Erythroblast (primary cell): ENCODE results near the gene MIER3.

Experiments
- DNase-seq, 2 experiments: peaks; one replicate each; lab custom pipeline; 2025; lab: John Stamatoyannopoulos, UW
- GATA1 ChIP-seq: IDR thresholded peaks from 2 replicates; pipeline ENCODE4 v1.6.1; 2011; ENCODE audit warnings: low read depth, mild to moderate bottlenecking, control low read depth, low read length, moderate library complexity
- POLR2A ChIP-seq: IDR thresholded peaks from 2 replicates; pipeline ENCODE4 v1.6.1; 2011; ENCODE audit warnings: mild to moderate bottlenecking, low read length

MIER3 gene

GRCh38 chr5:56941981-56942380 lies 9.9 kb downstream of the MIER3 start:
- no peak for TF ChIP-seq GATA1
- DNase-seq, result no peak

GRCh38 chr5:56938858-56939257 lies 13.1 kb downstream of the MIER3 start:
- DNase-seq, result no peak
- no peak for TF ChIP-seq GATA1
- no peak for TF ChIP-seq POLR2A

GRCh38 chr5:56934325-56934724 lies 17.6 kb downstream of the MIER3 start:
- DNase-seq, result no peak
- TF ChIP-seq POLR2A (no peak), GATA1 (no peak)

DNA sequence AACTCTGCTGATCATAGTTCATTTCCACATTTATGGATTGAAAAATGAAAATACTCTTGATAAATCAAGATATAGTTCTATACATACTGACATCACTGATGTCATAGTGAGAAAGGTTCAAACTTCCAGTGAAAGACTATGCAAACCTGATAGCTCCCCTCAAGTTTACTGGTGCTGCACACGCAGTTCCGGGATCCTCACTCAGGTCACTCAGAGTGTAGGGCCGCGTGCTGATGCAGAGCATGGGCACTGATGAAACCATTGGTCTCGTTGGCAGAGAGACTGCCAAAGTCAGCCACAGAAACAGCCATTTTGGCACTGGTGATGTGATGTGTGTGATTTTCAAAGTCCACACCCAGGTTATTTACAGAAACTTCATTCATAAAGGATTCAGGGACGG lies 29.0 kb downstream of the MIER3 start:
- TF ChIP-seq POLR2A (no peak), GATA1 (no peak)
- DNase-seq, result no peak

DNA sequence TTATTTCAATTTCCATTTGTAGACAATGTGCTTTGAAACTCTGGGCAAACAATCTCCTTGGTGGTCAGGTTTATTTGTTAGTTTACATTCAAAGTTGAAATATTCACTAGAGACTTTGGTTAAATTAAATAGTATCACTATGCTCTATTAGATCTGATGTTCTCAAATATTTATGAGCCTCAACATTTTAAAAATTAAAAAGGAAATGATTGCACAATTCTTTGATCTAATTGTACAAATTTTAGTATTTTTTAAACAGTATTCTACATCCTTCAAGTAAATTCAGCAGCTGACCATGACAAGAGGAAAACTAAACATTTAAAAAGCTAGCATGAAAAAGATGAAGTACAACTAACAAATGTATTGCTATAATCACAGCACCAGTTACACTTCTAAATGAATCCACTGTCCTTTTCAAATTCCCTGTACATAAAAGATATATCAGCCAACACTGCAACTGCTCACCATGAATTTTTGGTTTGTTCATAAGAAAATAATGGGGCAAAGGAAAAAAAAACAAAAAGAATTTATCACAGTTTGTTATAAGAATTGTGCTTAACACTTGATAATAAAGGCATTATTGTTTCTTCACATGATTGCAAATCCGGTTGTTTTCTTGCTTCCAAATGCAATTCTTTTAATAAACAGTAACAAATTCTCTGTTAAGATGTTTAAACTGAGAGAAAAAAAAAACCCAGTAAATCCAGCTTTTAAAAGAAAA lies 31.8 kb downstream of the MIER3 start:
- no peak for DNase-seq
- TF ChIP-seq POLR2A (no peak), GATA1 (no peak)

DNA sequence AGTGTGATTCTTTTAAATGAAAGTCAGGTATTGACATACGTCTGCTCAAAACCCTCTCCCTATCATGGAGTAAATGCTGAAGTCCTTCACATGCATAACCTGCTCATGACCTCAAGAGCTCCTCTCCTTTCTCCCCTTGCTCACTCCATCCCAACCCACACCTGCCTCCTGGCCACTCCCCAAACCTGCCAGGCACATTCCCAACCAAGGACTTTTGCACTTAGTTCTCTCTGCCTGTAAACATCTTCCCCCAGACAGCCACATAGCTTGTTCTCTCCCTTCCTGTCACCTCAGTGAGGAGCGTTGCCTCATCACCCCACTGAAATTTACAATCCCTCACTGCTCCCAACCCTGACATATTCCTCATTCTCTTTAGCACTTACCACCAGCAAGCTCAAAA lies 33.9 kb downstream of the MIER3 start:
- TF ChIP-seq POLR2A (no peak), GATA1 (no peak)
- no peak for DNase-seq

GRCh38 chr5:56917534-56917933 lies 34.4 kb downstream of the MIER3 start:
- TF ChIP-seq POLR2A (no peak), GATA1 (no peak)

GRCh38 chr5:56914678-56915077 lies 37.2 kb downstream of the MIER3 start:
- TF ChIP-seq POLR2A (no peak), GATA1 (no peak)
- DNase-seq, result no peak

More at GRCh38 chr5:56917534-56917933, 34.4 kb downstream of the MIER3 start:
- DNase-seq, result no peak

DNA sequence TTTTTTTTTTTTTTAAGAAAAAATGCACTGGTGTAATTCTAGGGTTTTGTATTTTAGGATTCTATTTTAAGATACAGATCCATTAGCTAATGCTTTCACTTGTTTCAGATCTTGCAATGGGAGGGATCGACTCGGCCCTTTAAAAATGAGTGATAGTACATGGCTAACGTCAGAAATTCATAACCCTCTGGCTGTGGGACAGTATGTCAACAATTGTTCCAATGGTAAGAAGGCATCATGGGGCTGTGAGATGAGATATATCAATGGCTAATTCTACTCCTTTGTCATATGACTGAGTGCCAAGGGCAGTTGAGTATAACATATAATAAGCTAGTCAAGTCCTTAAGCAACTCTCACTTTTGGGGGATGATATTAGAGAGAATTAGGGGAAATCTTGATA lies 38.2 kb downstream of the MIER3 start:
- no peak for TF ChIP-seq GATA1
- TF ChIP-seq POLR2A, result no peak
- DNase-seq, result no peak

- DNase-seq, result peak; percentile 79 to 85
These were observed 41.5 kb downstream of the MIER3 start for GRCh38 chr5:56910210-56910965.

GRCh38 chr5:56909294-56910209 lies 42.4 kb downstream of the MIER3 start, which contains the start of gene SETD9:
SETD9 (plus strand) TSS chr5:56909596; CDS start chr5:56909646, 50 bp downstream.
- peak; percentile 98 to 99 for DNase-seq
- TF ChIP-seq GATA1 (no peak), POLR2A (peak; percentile 94)

More at GRCh38 chr5:56910210-56910965, 41.5 kb downstream of the MIER3 start:
- TF ChIP-seq GATA1, result no peak
- peak; percentile 52 for TF ChIP-seq POLR2A

DNA sequence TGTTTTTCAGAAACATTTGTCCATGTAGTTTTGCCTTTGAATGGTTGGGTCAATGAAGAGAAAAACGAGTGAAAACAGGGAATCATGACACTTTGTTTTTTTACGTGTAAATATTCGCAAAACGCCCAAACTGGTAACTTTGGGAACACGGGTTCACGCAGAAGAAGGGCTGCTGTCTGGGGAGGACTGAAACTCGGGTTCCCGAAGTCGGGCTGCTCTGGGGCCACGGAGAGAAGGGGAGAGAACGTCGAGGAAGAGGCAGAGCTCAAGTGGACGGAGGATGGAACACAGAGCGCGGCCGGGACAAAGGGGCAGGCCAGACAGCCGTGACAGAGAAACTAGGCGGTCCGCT lies 43.0 kb downstream of the MIER3 start:
- TF ChIP-seq POLR2A, result no peak
- no peak for DNase-seq

DNA sequence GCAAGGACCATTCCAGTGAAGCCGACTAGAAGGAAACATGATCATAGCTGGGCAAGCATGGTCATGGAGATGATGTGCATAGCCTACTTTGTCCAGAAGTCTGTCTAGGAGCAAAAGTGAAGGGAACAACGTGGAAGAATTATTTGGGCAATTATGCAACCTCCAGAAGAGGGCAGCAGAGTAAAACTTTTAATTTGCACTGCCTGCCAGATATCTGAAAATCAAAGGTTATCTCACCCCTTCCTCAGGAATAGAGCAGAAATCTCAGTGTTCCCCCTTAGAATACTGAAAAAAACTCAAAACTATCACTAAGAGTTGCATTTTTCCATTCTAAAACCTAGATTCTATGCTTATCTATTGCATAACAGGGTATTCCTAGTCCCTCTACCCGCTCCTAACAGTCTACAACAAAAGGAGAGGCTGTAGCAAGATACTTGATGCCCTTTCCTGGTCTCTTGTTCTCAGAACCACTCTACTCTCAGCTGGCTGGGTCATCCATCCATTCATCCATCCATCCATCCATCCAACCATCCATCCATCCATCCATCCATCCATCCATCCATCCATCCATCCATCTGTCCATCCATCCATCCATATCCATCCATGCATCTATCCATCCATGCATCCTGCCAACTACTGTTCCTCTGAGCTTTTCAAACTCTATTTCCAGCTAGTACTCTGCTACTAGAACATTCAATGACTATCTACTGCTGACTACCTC lies 50.9 kb downstream of the MIER3 start:
- DNase-seq, result peak; percentile 51 to 73

More for the DNA sequence above, 50.9 kb downstream of the MIER3 start:
- TF ChIP-seq POLR2A (no peak), GATA1 (no peak)
